Esophagus muscularis mucosa (tissue), 3 donors: ENCODE data around the gene SLC2A2.

Experiments used
- POLR2A ChIP-seq: fragments of 450-650 bp; IDR thresholded peaks from one replicate; pipeline ENCODE4 v1.6.1; 2017; ENCODE audit warnings: antibody characterized with exemption, moderate library complexity, mild to moderate bottlenecking, low read depth
- TF ChIP-seq, protein P1 (sequence below), 3 experiments: fragments of 200-600 bp in 2 of 3; fragments of 450-650 bp in 1 of 3; sonication (generic) in 2 of 3; IDR thresholded peaks; one replicate each; pipeline ENCODE4 v1.5.1; 2017 to 2019; ENCODE audit warnings: antibody characterized with exemption in 3 of 3, mild to moderate bottlenecking in 2 of 3, moderate library complexity in 1 of 3

DNA sequence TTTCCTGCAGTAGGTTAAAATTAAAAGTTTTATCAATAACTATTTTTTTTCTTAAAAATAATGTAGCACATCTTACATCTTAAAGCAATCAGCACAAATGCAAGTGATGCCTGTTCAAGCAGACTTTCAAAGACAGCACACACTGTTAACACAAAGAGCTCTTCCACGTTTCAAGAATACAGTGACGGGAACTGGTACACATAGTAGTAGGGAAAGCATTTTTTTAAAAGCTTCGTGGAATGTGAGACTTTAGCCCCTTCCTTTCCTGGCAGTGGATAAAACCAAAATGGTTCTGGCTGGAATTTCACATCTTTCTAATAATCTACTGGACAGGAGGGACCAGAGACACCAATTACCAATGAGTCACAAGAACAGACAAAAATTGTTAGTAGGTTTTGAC, 33.5 kb upstream of the SLC2A2 start:
- TF ChIP-seq, protein P1, sequence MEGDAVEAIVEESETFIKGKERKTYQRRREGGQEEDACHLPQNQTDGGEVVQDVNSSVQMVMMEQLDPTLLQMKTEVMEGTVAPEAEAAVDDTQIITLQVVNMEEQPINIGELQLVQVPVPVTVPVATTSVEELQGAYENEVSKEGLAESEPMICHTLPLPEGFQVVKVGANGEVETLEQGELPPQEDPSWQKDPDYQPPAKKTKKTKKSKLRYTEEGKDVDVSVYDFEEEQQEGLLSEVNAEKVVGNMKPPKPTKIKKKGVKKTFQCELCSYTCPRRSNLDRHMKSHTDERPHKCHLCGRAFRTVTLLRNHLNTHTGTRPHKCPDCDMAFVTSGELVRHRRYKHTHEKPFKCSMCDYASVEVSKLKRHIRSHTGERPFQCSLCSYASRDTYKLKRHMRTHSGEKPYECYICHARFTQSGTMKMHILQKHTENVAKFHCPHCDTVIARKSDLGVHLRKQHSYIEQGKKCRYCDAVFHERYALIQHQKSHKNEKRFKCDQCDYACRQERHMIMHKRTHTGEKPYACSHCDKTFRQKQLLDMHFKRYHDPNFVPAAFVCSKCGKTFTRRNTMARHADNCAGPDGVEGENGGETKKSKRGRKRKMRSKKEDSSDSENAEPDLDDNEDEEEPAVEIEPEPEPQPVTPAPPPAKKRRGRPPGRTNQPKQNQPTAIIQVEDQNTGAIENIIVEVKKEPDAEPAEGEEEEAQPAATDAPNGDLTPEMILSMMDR (IDR thresholded peaks at IDR 0.05): no peak
- TF ChIP-seq POLR2A: no peak
